HepG2 (cell line): ENCODE results near the gene NCOA3.

Source experiments
- FOXO4 ChIP-seq: sonication (generic); formaldehyde crosslinking; conservative IDR thresholded peaks from 2 replicates; pipeline ENCODE4 v1.8.1; 2023; ENCODE audit warnings: missing genetic modification reagents
- POGZ ChIP-seq: sonication (generic); formaldehyde crosslinking; IDR thresholded peaks from 2 replicates; pipeline ENCODE4 v1.4.0; 2020; ENCODE audit warnings: mild to moderate bottlenecking, missing genetic modification reagents
- SNAPC4 ChIP-seq: sonication (generic); formaldehyde crosslinking; IDR thresholded peaks from 2 replicates; pipeline ENCODE4 v1.4.0; 2020; ENCODE audit warnings: mild to moderate bottlenecking, missing genetic modification reagents
- ZSCAN20 ChIP-seq: sonication (generic); formaldehyde crosslinking; IDR thresholded peaks from 2 replicates; pipeline ENCODE4 v1.4.0; 2020; ENCODE audit warnings: missing genetic modification reagents, mild to moderate bottlenecking, borderline replicate concordance

GRCh38 chr20:47676912-47677634 is 175.4 kb downstream of the NCOA3 start:
- 0 out of 2 replicates have a peak, but pooled peaks have one; percentile 21 for TF ChIP-seq FOXO4 (CRISPR knock-in tag)
- no peak for TF ChIP-seq SNAPC4 (CRISPR knock-in tag)
- no peak for TF ChIP-seq POGZ (CRISPR knock-in tag)
- TF ChIP-seq ZSCAN20 (CRISPR knock-in tag), result no peak
